ENCODE measurements around the gene P2RY12.

The P2RY12 gene

GRCh38 chr3:151303751-151304150, 80.8 kb downstream of the P2RY12 start:
- no peaks in the 10 kb centered on the region for H3K4me1 ChIP-seq

DNA sequence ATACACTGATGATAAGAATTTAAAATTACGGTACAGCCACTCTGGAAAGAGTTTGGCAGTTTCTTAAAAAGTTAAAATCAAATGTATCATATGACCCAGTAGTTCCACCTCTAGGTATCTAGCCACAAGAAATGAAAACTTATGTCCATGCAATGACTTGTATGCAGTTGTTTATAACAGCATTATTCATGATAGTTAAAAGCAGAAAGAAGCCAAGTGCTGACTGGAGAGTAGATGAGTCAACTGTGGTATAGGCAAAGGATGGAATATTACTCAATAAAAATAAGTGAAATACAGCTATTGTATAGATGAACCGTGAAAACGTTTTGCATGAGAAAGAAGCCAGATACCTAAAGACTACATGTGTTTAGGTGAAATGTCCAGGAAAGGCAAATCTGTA, 82.8 kb downstream of the P2RY12 start:
- H3K4me3 ChIP-seq (ENCODE audit: low read depth, low read length), result no peak overlapping the region
- no peaks in the 10 kb centered on the region for H3K9me3 ChIP-seq
- H3K4me1 ChIP-seq, result no peaks in the 10 kb centered on the region; the same call in 1 of the 2 replicates
- no peaks in the 10 kb centered on the region for H3K27me3 ChIP-seq
- no peak for TF ChIP-seq CTCF (IDR thresholded peaks at IDR 0.05; ENCODE audit: low read depth, low read length)
- no peak for DNase-seq
- no peaks in the 10 kb centered on the region for H3K36me3 ChIP-seq

More at GRCh38 chr3:151303751-151304150, 80.8 kb downstream of the P2RY12 start:
- Histone ChIP-seq H3K4me3 (ENCODE audit: low read depth, low read length) (no peak overlapping the region), H3K36me3 (no peaks in the 10 kb centered on the region), H3K9me3 (no peaks in the 10 kb centered on the region), H3K27me3 (no peaks in the 10 kb centered on the region)
- TF ChIP-seq CTCF (IDR thresholded peaks at IDR 0.05; ENCODE audit: low read depth, low read length), result no peak
- no peak for DNase-seq

GRCh38 chr3:151300539-151300938, 84.0 kb downstream of the P2RY12 start:
- H3K9me3 ChIP-seq, result no peaks in the 10 kb centered on the region
- no peak overlapping the region for H3K4me3 ChIP-seq (ENCODE audit: low read depth, low read length)
- DNase-seq, result no peak
- H3K27me3 ChIP-seq, result no peaks in the 10 kb centered on the region
- no peaks in the 10 kb centered on the region; the same call in 1 of the 2 replicates for H3K4me1 ChIP-seq
- no peaks in the 10 kb centered on the region for H3K36me3 ChIP-seq
- no peak for TF ChIP-seq CTCF (IDR thresholded peaks at IDR 0.05; ENCODE audit: low read depth, low read length)

- TF ChIP-seq CTCF (IDR thresholded peaks at IDR 0.05; ENCODE audit: low read depth, low read length), result no peak
- no peak for DNase-seq
- H3K4me3 ChIP-seq (ENCODE audit: low read depth, low read length), result no peak overlapping the region
- H3K4me1 ChIP-seq, result no peaks in the 10 kb centered on the region; the same call in 1 of the 2 replicates
- no peaks in the 10 kb centered on the region for H3K36me3 ChIP-seq
- no peaks in the 10 kb centered on the region for H3K9me3 ChIP-seq
- no peaks in the 10 kb centered on the region for H3K27me3 ChIP-seq
Measured at GRCh38 chr3:151299006-151299405, 85.5 kb downstream of the P2RY12 start.

- Histone ChIP-seq H3K9me3 (no peaks in the 10 kb centered on the region), H3K36me3 (no peaks in the 10 kb centered on the region), H3K27me3 (no peaks in the 10 kb centered on the region), H3K4me3 (ENCODE audit: low read depth, low read length) (no peak overlapping the region), H3K4me1 (no peaks in the 10 kb centered on the region; the same call in 1 of the 2 replicates)
- DNase-seq, result no peak
- TF ChIP-seq CTCF (IDR thresholded peaks at IDR 0.05; ENCODE audit: low read depth, low read length), result no peak
Measured at GRCh38 chr3:151297429-151297828, 87.1 kb downstream of the P2RY12 start.

DNA sequence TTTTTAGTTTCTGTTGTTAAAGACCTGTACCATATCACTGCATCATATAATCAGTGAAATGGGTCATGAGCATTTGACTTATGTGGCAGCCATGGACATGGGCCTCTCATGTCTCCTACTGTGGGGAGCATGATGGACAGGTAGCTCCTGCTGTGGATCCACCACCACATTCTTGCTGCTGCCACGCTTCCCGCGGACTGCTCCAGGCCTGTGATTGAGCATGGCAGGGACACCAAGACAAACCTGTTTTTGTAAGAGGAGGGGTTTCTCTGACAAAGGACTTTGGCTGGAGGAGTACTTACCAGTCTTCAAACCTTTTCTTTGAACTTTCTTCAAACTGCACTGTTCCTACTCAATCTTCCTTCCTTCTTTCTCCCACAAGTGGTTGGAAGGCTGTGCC, 88.3 kb downstream of the P2RY12 start:
- TF ChIP-seq CTCF (IDR thresholded peaks at IDR 0.05; ENCODE audit: low read depth, low read length), result no peak
- H3K9me3 ChIP-seq, result no peaks in the 10 kb centered on the region
- H3K4me1 ChIP-seq, result no peaks in the 10 kb centered on the region; the same call in 1 of the 2 replicates
- H3K36me3 ChIP-seq, result no peaks in the 10 kb centered on the region
- H3K4me3 ChIP-seq (ENCODE audit: low read depth, low read length), result no peak overlapping the region
- no peaks in the 10 kb centered on the region for H3K27me3 ChIP-seq
- no peak for DNase-seq
